Mesendoderm (in vitro differentiated cells): ENCODE data around the gene TDRD10.
"Not testable (repeated sequence)": the region's sequence is repeated elsewhere in the genome, so short reads cannot be mapped to it uniquely, and the experiment has no call there.

Experiments used
- DNase-seq: peaks from one replicate; pipeline ENCODE4 v3.0.0; 2013
- H2AK5ac ChIP-seq: 2 replicates; pipeline ENCODE4 v1.6.1; 2013; ENCODE audit warnings: low read length, inconsistent platforms
- H2BK120ac ChIP-seq: 2 replicates; pipeline ENCODE4 v1.6.1; 2013; ENCODE audit warnings: low read depth, mild to moderate bottlenecking, low read length, moderate library complexity, mixed read lengths
- H2BK15ac ChIP-seq: replicated peaks from 2 replicates; pipeline ENCODE4 v1.6.1; 2013; ENCODE audit warnings: low read depth, mild to moderate bottlenecking, moderate library complexity
- H2BK5ac ChIP-seq: 2 replicates; pipeline ENCODE4 v1.6.1; 2013; ENCODE audit warnings: low read length, inconsistent platforms
- H3K18ac ChIP-seq: 2 replicates; pipeline ENCODE4 v1.6.1; 2013; ENCODE audit warnings: mild to moderate bottlenecking, low read length, mixed read lengths
- H3K23ac ChIP-seq: one replicate; pipeline ENCODE4 v1.6.1; 2013; ENCODE audit warnings: low read length
- H3K27ac ChIP-seq: 2 replicates; pipeline ENCODE4 v1.5.1; 2013; ENCODE audit warnings: low read depth, mild to moderate bottlenecking, inconsistent platforms, low read length, moderate library complexity
- H3K27me3 ChIP-seq: 2 replicates; pipeline ENCODE4 v1.6.1; 2013; ENCODE audit warnings: low read length, control low read depth, mild to moderate bottlenecking, inconsistent platforms; ENCODE audit not compliant: insufficient read depth, poor library complexity
- H3K36me3 ChIP-seq: 2 replicates; pipeline ENCODE4 v1.6.1; 2013; ENCODE audit warnings: low read length, inconsistent platforms; ENCODE audit not compliant: control insufficient read depth, insufficient read depth
- H3K4ac ChIP-seq: one replicate; pipeline ENCODE4 v1.6.1; 2013; ENCODE audit warnings: low read depth, mild to moderate bottlenecking, low read length, moderate library complexity
- H3K4me1 ChIP-seq: 2 replicates; pipeline ENCODE4 v1.6.1; 2013; ENCODE audit warnings: low read depth, low read length, inconsistent platforms; ENCODE audit not compliant: control insufficient read depth
- H3K4me2 ChIP-seq: 2 replicates; pipeline ENCODE4 v1.6.1; 2013; ENCODE audit warnings: low read length
- H3K4me3 ChIP-seq: 2 replicates; pipeline ENCODE4 v1.5.1; 2013; ENCODE audit warnings: mild to moderate bottlenecking, low read length
- H3K56ac ChIP-seq: one replicate; pipeline ENCODE4 v1.6.1; 2013; ENCODE audit warnings: low read length
- H3K79me1 ChIP-seq: 2 replicates; pipeline ENCODE4 v1.6.1; 2013; ENCODE audit warnings: low read length, inconsistent platforms
- H3K79me2 ChIP-seq: 2 replicates; pipeline ENCODE4 v1.6.1; 2013; ENCODE audit warnings: mild to moderate bottlenecking, low read length; ENCODE audit not compliant: control insufficient read depth, insufficient read depth
- H3K9ac ChIP-seq: 2 replicates; pipeline ENCODE4 v1.6.1; 2013; ENCODE audit warnings: low read length, inconsistent platforms
- H4K5ac ChIP-seq: one replicate; pipeline ENCODE4 v1.6.1; 2013; ENCODE audit warnings: low read length
- H4K8ac ChIP-seq: one replicate; pipeline ENCODE4 v1.6.1; 2013; ENCODE audit warnings: low read depth, mild to moderate bottlenecking, control low read depth, low read length, moderate library complexity
- WGBS: extraction: QIAGEN DNeasy Blood & Tissue Kit; methylation state at CpG from one replicate; pipeline ENCODE4 v1.1.7; 2013; ENCODE audit warnings: low lambda C conversion rate, missing lambda C conversion rate; ENCODE audit not compliant: insufficient coverage; ENCODE audit errors: extremely low coverage; 5-methylcytosine and 5-hydroxymethylcytosine counted together

TDRD10 gene

GRCh38 chr1:154520333-154520732 is 18.3 kb downstream of the TDRD10 start:
- Histone ChIP-seq H3K4ac (no peak overlapping the region), H2AK5ac (no peak overlapping the region), H3K27ac (no peak overlapping the region), H3K36me3 (no peaks in the 10 kb centered on the region), H4K8ac (no peak overlapping the region), H3K23ac (no peak overlapping the region), H4K5ac (no peak overlapping the region), H2BK120ac (no peak overlapping the region), H3K27me3 (no peaks in the 10 kb centered on the region), H3K56ac (no peak overlapping the region), H3K4me1 (no peaks in the 10 kb centered on the region), H2BK15ac (no peak overlapping the region), H3K79me2 (no peaks in the 10 kb centered on the region), H3K4me2 (no peak overlapping the region), H2BK5ac (no peak overlapping the region), H3K4me3 (no peak overlapping the region), H3K9ac (no peak overlapping the region), H3K79me1 (no peaks in the 10 kb centered on the region), H3K18ac (no peak overlapping the region)
- WGBS = no CpG with 5 or more reads among the region's 3 CpGs
- no peak for DNase-seq

GRCh38 chr1:154521695-154522094 is 19.7 kb downstream of the TDRD10 start:
- Histone ChIP-seq H3K27me3 (no peaks in the 10 kb centered on the region), H3K56ac (no peak overlapping the region), H3K27ac (no peak overlapping the region), H3K79me1 (no peaks in the 10 kb centered on the region), H2BK15ac (no peak overlapping the region), H2BK5ac (no peak overlapping the region), H3K18ac (no peak overlapping the region), H2BK120ac (no peak overlapping the region), H4K8ac (no peak overlapping the region), H3K23ac (no peak overlapping the region), H3K36me3 (no peaks in the 10 kb centered on the region), H3K4me3 (no peak overlapping the region), H3K4me2 (no peak overlapping the region), H3K79me2 (no peaks in the 10 kb centered on the region), H3K9ac (no peak overlapping the region), H3K4ac (no peak overlapping the region), H4K5ac (no peak overlapping the region), H2AK5ac (no peak overlapping the region), H3K4me1 (no peaks in the 10 kb centered on the region)
- no CpG with 5 or more reads among the region's 3 CpGs for WGBS
- DNase-seq = no peak

- H2AK5ac ChIP-seq = no peak overlapping the region
- no peak overlapping the region for H3K4me2 ChIP-seq
- no peak overlapping the region for H3K4ac ChIP-seq
- H4K5ac ChIP-seq = no peak overlapping the region
- no peak overlapping the region for H3K4me3 ChIP-seq
- H2BK5ac ChIP-seq = no peak overlapping the region
- H3K4me1 ChIP-seq = no peaks in the 10 kb centered on the region
- H3K27me3 ChIP-seq = no peaks in the 10 kb centered on the region
- no peak overlapping the region for H4K8ac ChIP-seq
- no peak overlapping the region for H3K56ac ChIP-seq
- no peak overlapping the region for H3K27ac ChIP-seq
- no peak overlapping the region for H3K9ac ChIP-seq
- H2BK120ac ChIP-seq = no peak overlapping the region
- H3K23ac ChIP-seq = no peak overlapping the region
- no peaks in the 10 kb centered on the region for H3K79me1 ChIP-seq
- no peaks in the 10 kb centered on the region for H3K79me2 ChIP-seq
- H2BK15ac ChIP-seq = no peak overlapping the region
- DNase-seq = peak; percentile 16
- no peaks in the 10 kb centered on the region for H3K36me3 ChIP-seq
- no peak overlapping the region for H3K18ac ChIP-seq
These were observed 22.9 kb downstream of the TDRD10 start for GRCh38 chr1:154524881-154525280.

GRCh38 chr1:154527192-154527591 is 25.2 kb downstream of the TDRD10 start:
- WGBS = no CpG with 5 or more reads among the region's 6 CpGs

GRCh38 chr1:154529308-154529707 is 27.3 kb downstream of the TDRD10 start:
- no peaks in the 10 kb centered on the region for H3K27me3 ChIP-seq
- no CpG with 5 or more reads among the region's 6 CpGs for WGBS
- H3K79me2 ChIP-seq = no peaks in the 10 kb centered on the region
- H3K36me3 ChIP-seq = no peaks in the 10 kb centered on the region
- H3K4me2 ChIP-seq = no peak overlapping the region
- no peaks in the 10 kb centered on the region for H3K79me1 ChIP-seq
- H3K56ac ChIP-seq = no peak overlapping the region
- no peak overlapping the region for H2BK5ac ChIP-seq
- H3K4me3 ChIP-seq = no peak overlapping the region
- no peak overlapping the region for H2AK5ac ChIP-seq
- H3K27ac ChIP-seq = no peak overlapping the region
- no peak overlapping the region for H2BK15ac ChIP-seq
- no peak for DNase-seq
- no peak overlapping the region for H3K18ac ChIP-seq
- H3K4ac ChIP-seq = no peak overlapping the region
- no peaks in the 10 kb centered on the region for H3K4me1 ChIP-seq
- H3K9ac ChIP-seq = no peak overlapping the region
- H3K23ac ChIP-seq = no peak overlapping the region
- H4K8ac ChIP-seq = no peak overlapping the region
- no peak overlapping the region for H4K5ac ChIP-seq
- H2BK120ac ChIP-seq = no peak overlapping the region

More at GRCh38 chr1:154527192-154527591, 25.2 kb downstream of the TDRD10 start:
- Histone ChIP-seq H4K8ac (no peak overlapping the region), H2BK15ac (no peak overlapping the region), H2BK120ac (no peak overlapping the region), H3K9ac (no peak overlapping the region), H4K5ac (no peak overlapping the region), H3K4me1 (no peaks in the 10 kb centered on the region), H3K18ac (no peak overlapping the region), H3K23ac (no peak overlapping the region), H3K27me3 (no peaks in the 10 kb centered on the region), H3K27ac (no peak overlapping the region), H3K4ac (no peak overlapping the region), H3K4me3 (no peak overlapping the region), H3K36me3 (no peaks in the 10 kb centered on the region), H3K79me1 (no peaks in the 10 kb centered on the region), H3K56ac (no peak overlapping the region), H3K79me2 (no peaks in the 10 kb centered on the region), H2AK5ac (no peak overlapping the region), H2BK5ac (no peak overlapping the region), H3K4me2 (no peak overlapping the region)
- DNase-seq = no peak

- no CpG with 5 or more reads among the region's 13 CpGs for WGBS
- not testable (repeated sequence) for H3K18ac ChIP-seq, H3K9ac ChIP-seq, H2AK5ac ChIP-seq, H2BK15ac ChIP-seq, DNase-seq, H3K27ac ChIP-seq, H3K4me1 ChIP-seq, H3K27me3 ChIP-seq, H3K36me3 ChIP-seq, H4K5ac ChIP-seq, H3K79me2 ChIP-seq, H3K4ac ChIP-seq, H3K4me2 ChIP-seq, H2BK120ac ChIP-seq, H4K8ac ChIP-seq, H3K4me3 ChIP-seq, H2BK5ac ChIP-seq, H3K56ac ChIP-seq, H3K23ac ChIP-seq, H3K79me1 ChIP-seq
These were observed 29.9 kb downstream of the TDRD10 start for GRCh38 chr1:154531950-154532349.
